Measurements from ENCODE around the gene HMGXB4.
"Not testable (repeated sequence)": the region's sequence is repeated elsewhere in the genome, so short reads cannot be mapped to it uniquely, and the experiment has no call there.

The HMGXB4 gene

GRCh38 chr22:35257321-35258190, at the start of gene HMGXB4:
Gene HMGXB4, plus strand, starts transcription at chr22:35257493. Its CDS starts 4,898 bp downstream, at chr22:35262391.
- peak; percentile 63 to 77 for DNase-seq (ENCODE audit: extremely low read depth in 1 of 2, low read depth in 1 of 2)

- DNase-seq (ENCODE audit: extremely low read depth in 1 of 2, low read depth in 1 of 2) = no peak
These were observed 49.3 kb upstream of the HMGXB4 start for GRCh38 chr22:35208003-35208402.

- DNase-seq (ENCODE audit: extremely low read depth in 1 of 2, low read depth in 1 of 2) = no peak
These were observed 48.1 kb upstream of the HMGXB4 start for GRCh38 chr22:35209203-35209602.

- no peak for DNase-seq (ENCODE audit: extremely low read depth in 1 of 2, low read depth in 1 of 2)
These were observed 45.3 kb upstream of the HMGXB4 start for GRCh38 chr22:35212009-35212408.

- no peak for DNase-seq (ENCODE audit: extremely low read depth in 1 of 2, low read depth in 1 of 2)
These were observed 44.3 kb upstream of the HMGXB4 start for GRCh38 chr22:35212996-35213395.

- no peak for DNase-seq (ENCODE audit: extremely low read depth in 1 of 2, low read depth in 1 of 2)
These were observed 42.3 kb upstream of the HMGXB4 start for GRCh38 chr22:35214968-35215367.

GRCh38 chr22:35215993-35216392, 41.3 kb upstream of the HMGXB4 start:
- DNase-seq (ENCODE audit: extremely low read depth in 1 of 2, low read depth in 1 of 2) = no peak

GRCh38 chr22:35217527-35217926, 39.8 kb upstream of the HMGXB4 start:
- no peak for DNase-seq (ENCODE audit: extremely low read depth in 1 of 2, low read depth in 1 of 2)

GRCh38 chr22:35218079-35218478, 39.2 kb upstream of the HMGXB4 start:
- DNase-seq (ENCODE audit: extremely low read depth in 1 of 2, low read depth in 1 of 2) = no peak

GRCh38 chr22:35219012-35219411, 38.3 kb upstream of the HMGXB4 start:
- no peak for DNase-seq (ENCODE audit: extremely low read depth in 1 of 2, low read depth in 1 of 2)

GRCh38 chr22:35220221-35220620, 37.1 kb upstream of the HMGXB4 start:
- no peak for DNase-seq (ENCODE audit: extremely low read depth in 1 of 2, low read depth in 1 of 2)

GRCh38 chr22:35225010-35225409, 32.3 kb upstream of the HMGXB4 start:
- DNase-seq (ENCODE audit: extremely low read depth in 1 of 2, low read depth in 1 of 2) = no peak

GRCh38 chr22:35226958-35227647, 30.2 kb upstream of the HMGXB4 start:
- DNase-seq (ENCODE audit: extremely low read depth in 1 of 2, low read depth in 1 of 2) = no peak

GRCh38 chr22:35229865-35230264, 27.4 kb upstream of the HMGXB4 start:
- no peak for DNase-seq (ENCODE audit: extremely low read depth in 1 of 2, low read depth in 1 of 2)

GRCh38 chr22:35230417-35230816, 26.9 kb upstream of the HMGXB4 start:
- no peak for DNase-seq (ENCODE audit: extremely low read depth in 1 of 2, low read depth in 1 of 2)

GRCh38 chr22:35230839-35231584, 26.3 kb upstream of the HMGXB4 start:
- DNase-seq (ENCODE audit: extremely low read depth in 1 of 2, low read depth in 1 of 2) = no peak

- DNase-seq (ENCODE audit: extremely low read depth in 1 of 2, low read depth in 1 of 2) = peak; percentile 41 to 58
These were observed 25.7 kb upstream of the HMGXB4 start for GRCh38 chr22:35231585-35232084.

- not testable (repeated sequence) for DNase-seq (ENCODE audit: extremely low read depth in 1 of 2, low read depth in 1 of 2)
These were observed 18.5 kb upstream of the HMGXB4 start for GRCh38 chr22:35238749-35239148.

GRCh38 chr22:35244507-35244906, 12.8 kb upstream of the HMGXB4 start:
- DNase-seq (ENCODE audit: extremely low read depth in 1 of 2, low read depth in 1 of 2) = not testable (repeated sequence)

- no peak for DNase-seq (ENCODE audit: extremely low read depth in 1 of 2, low read depth in 1 of 2)
These were observed 7.1 kb upstream of the HMGXB4 start for GRCh38 chr22:35250156-35250555.

- no peak for DNase-seq (ENCODE audit: extremely low read depth in 1 of 2, low read depth in 1 of 2)
These were observed 3.3 kb upstream of the HMGXB4 start for GRCh38 chr22:35253946-35254345.

All from stimulated activated CD8-positive, alpha-beta memory T cell treated with anti-CD3 and anti-CD28 coated beads, Interleukin-7, amount 100 ng/mL, for 48 hours (primary cell).